ENCODE data around the gene LSM12. TPM values are rescaled to one million over a fixed set of nuclear protein-coding genes. Genes with fewer than 3 reads are reported as not detected.

The LSM12 gene
- 10 to 100 TPM; 29.8 to 39.8 (median 36.2) TPM for polyA plus RNA-seq (ENCODE audit: insufficient read depth in 1 of 5, insufficient read length in 5 of 5, low replicate concordance in 1 of 5)
- long read RNA-seq, donor 1, transcript LSM12-201 (5 exons, 2,308 nt): major isoform, 36 of 49 reads
- long read RNA-seq, donor 1, partial matches to known transcripts: 6 of 49 reads
- long read RNA-seq, donor 1, other reads (novel, unspliced or antisense): 0 of 49 reads
- long read RNA-seq, donor 2, transcript LSM12-201 (5 exons, 2,308 nt): major isoform, 15 of 71 reads
- long read RNA-seq, donor 2, partial matches to known transcripts: 29 of 71 reads
- long read RNA-seq, donor 2, other reads (novel, unspliced or antisense): 26 of 71 reads
- long read RNA-seq, donor 3, transcript LSM12-203 (3 exons, 559 nt): minor isoform, 5 of 24 reads
- long read RNA-seq, donor 3, transcript LSM12-201 (5 exons, 2,308 nt): major isoform, 17 of 24 reads
- long read RNA-seq, donor 3, partial matches to known transcripts: 0 of 24 reads
- long read RNA-seq, donor 3, other reads (novel, unspliced or antisense): 0 of 24 reads
- long read RNA-seq, donor 4, transcript LSM12-201 (5 exons, 2,308 nt): major isoform, 14 of 48 reads
- long read RNA-seq, donor 4, partial matches to known transcripts: 30 of 48 reads
- long read RNA-seq, donor 4, other reads (novel, unspliced or antisense): 0 of 48 reads
- long read RNA-seq, donor 5, transcript LSM12-201 (5 exons, 2,308 nt): major isoform, 30 of 35 reads
- long read RNA-seq, donor 5, partial matches to known transcripts: 5 of 35 reads
- long read RNA-seq, donor 5, other reads (novel, unspliced or antisense): 0 of 35 reads
- long read RNA-seq, donor 6, transcript LSM12-201 (5 exons, 2,308 nt): major isoform, 24 of 28 reads
- long read RNA-seq, donor 6, partial matches to known transcripts: 0 of 28 reads
- long read RNA-seq, donor 6, other reads (novel, unspliced or antisense): 0 of 28 reads
- long read RNA-seq, donor 7, transcript LSM12-201 (5 exons, 2,308 nt): major isoform, 9 of 53 reads
- long read RNA-seq, donor 7, partial matches to known transcripts: 39 of 53 reads
- long read RNA-seq, donor 7, other reads (novel, unspliced or antisense): 5 of 53 reads
- long read RNA-seq, donor 8, transcript LSM12-201 (5 exons, 2,308 nt): major isoform, 11 of 13 reads
- long read RNA-seq, donor 8, partial matches to known transcripts: 0 of 13 reads
- long read RNA-seq, donor 8, other reads (novel, unspliced or antisense): 0 of 13 reads

- peak; percentile 92 to 93 for DNase-seq
Observed at GRCh38 chr17:44066204-44066930, at the start of gene LSM12. Gene LSM12 (minus strand): TSS chr17:44066671. CDS start chr17:44066587, 84 bp downstream.

- DNase-seq: no peak
Observed at GRCh38 chr17:44115585-44116415, 49.3 kb upstream of the LSM12 start.

GRCh38 chr17:44113868-44114840 lies 47.7 kb upstream of the LSM12 start:
- DNase-seq: no peak

- DNase-seq: no peak
Observed at GRCh38 chr17:44113382-44113781, 46.9 kb upstream of the LSM12 start.

- no peak for DNase-seq
Observed at GRCh38 chr17:44112284-44113280, 46.1 kb upstream of the LSM12 start.

- DNase-seq: no peak
Observed at GRCh38 chr17:44111777-44112176, 45.3 kb upstream of the LSM12 start.

- peak; percentile 96 for DNase-seq
Observed at GRCh38 chr17:44110823-44111633, 44.6 kb upstream of the LSM12 start.

GRCh38 chr17:44110011-44110686 lies 43.7 kb upstream of the LSM12 start:
- no peak for DNase-seq

GRCh38 chr17:44109312-44109630 lies 42.8 kb upstream of the LSM12 start:
- DNase-seq: no peak

GRCh38 chr17:44108440-44109311 lies 42.2 kb upstream of the LSM12 start:
- DNase-seq: peak in 1 of 2 donors; percentile 49

- DNase-seq: no peak
Observed at GRCh38 chr17:44106801-44107200, 40.3 kb upstream of the LSM12 start.

GRCh38 chr17:44105941-44106340 lies 39.5 kb upstream of the LSM12 start:
- no peak for DNase-seq

GRCh38 chr17:44105483-44105882 lies 39.0 kb upstream of the LSM12 start:
- no peak for DNase-seq

GRCh38 chr17:44102849-44103622 lies 36.6 kb upstream of the LSM12 start:
- no peak for DNase-seq
